HG02981 (cell line): ENCODE measurements around the gene ATP8B1.

Experiments
- ATAC-seq: cut with Tn5 transposase; IDR thresholded peaks from one replicate; pipeline ENCODE4 v1.9.1; 2021; ENCODE audit warnings: mild to moderate bottlenecking, moderate library complexity; ENCODE audit not compliant: unreplicated experiment

ATP8B1 gene

GRCh38 chr18:57630754-57631595 lies 172.1 kb downstream of the ATP8B1 start:
- peak; percentile 5 for ATAC-seq

GRCh38 chr18:57630002-57630753 lies 172.9 kb downstream of the ATP8B1 start:
- ATAC-seq = peak; percentile 91

- ATAC-seq = no peak
Observed at GRCh38 chr18:57629422-57629821, 173.7 kb downstream of the ATP8B1 start.

GRCh38 chr18:57627488-57627887 lies 175.6 kb downstream of the ATP8B1 start:
- ATAC-seq = no peak

GRCh38 chr18:57624988-57625387 lies 178.1 kb downstream of the ATP8B1 start:
- ATAC-seq = no peak

GRCh38 chr18:57621246-57621604 lies 181.9 kb downstream of the ATP8B1 start:
- peak; percentile 5 for ATAC-seq

- no peak for ATAC-seq
Observed at GRCh38 chr18:57619876-57620275, 183.2 kb downstream of the ATP8B1 start.

- ATAC-seq = no peak
Observed at GRCh38 chr18:57618910-57619309, 184.2 kb downstream of the ATP8B1 start.

GRCh38 chr18:57603871-57604270 lies 199.2 kb downstream of the ATP8B1 start:
- no peak for ATAC-seq
